Common myeloid progenitor, CD34-positive (primary cell): Measurements from ENCODE around the gene MORC4.
"Not testable (repeated sequence)": the region's sequence is repeated elsewhere in the genome, so short reads cannot be mapped to it uniquely, and the experiment has no call there.

ENCODE experiments used
- CTCF ChIA-PET: fragments of 350-600 bp; sonication (Branson Sonifier 250); formaldehyde crosslinking; loops from one replicate; lab custom pipeline; 2021; ENCODE audit warnings: antibody characterized with exemption; lab: Charles Lee
- POLR2A ChIA-PET: fragments of 350-600 bp; sonication (Branson Sonifier 250); formaldehyde crosslinking; loops from one replicate; lab custom pipeline; 2021; ENCODE audit warnings: antibody characterized with exemption; lab: Charles Lee
- DNase-seq, 3 donors: peaks; one replicate each; pipeline versions ENCODE4 v3.0.0 to v3.0.0-alpha.2; 2013
- H3K27ac ChIP-seq, 2 experiments: 1 replicate in 1 of 2; 2 replicates in 1 of 2; pipeline ENCODE4 v1.7.0; 2013; ENCODE audit warnings: inconsistent platforms in 2 of 2, low read length in 2 of 2, mild to moderate bottlenecking in 2 of 2, low read depth in 1 of 2, moderate library complexity in 1 of 2; ENCODE audit not compliant: severe bottlenecking in 2 of 2, insufficient read depth in 1 of 2, poor library complexity in 1 of 2
- H3K27me3 ChIP-seq, 5 experiments: replicated peaks in 2 of 5; 1 replicate in 3 of 5; 2 replicates in 2 of 5; pipeline versions ENCODE4 v1.6.1 to v1.7.0; 2013; ENCODE audit warnings: low read length in 4 of 5, mild to moderate bottlenecking in 2 of 5, moderate library complexity in 2 of 5, inconsistent platforms in 1 of 5; ENCODE audit not compliant: insufficient read depth in 5 of 5, control insufficient read depth in 4 of 5
- H3K36me3 ChIP-seq, 4 experiments: 1 replicate in 2 of 4; 2 replicates in 2 of 4; pipeline versions ENCODE4 v1.6.1 to v1.7.0; 2013; ENCODE audit warnings: low read length in 3 of 4, control low read depth in 1 of 4, mild to moderate bottlenecking in 1 of 4; ENCODE audit not compliant: control insufficient read depth in 4 of 4, insufficient read depth in 4 of 4
- H3K4me1 ChIP-seq, 4 experiments: 1 replicate in 3 of 4; 2 replicates in 1 of 4; pipeline versions ENCODE4 v1.6.1 to v1.7.1; 2013; ENCODE audit warnings: low read length in 3 of 4, mild to moderate bottlenecking in 3 of 4, control low read depth in 1 of 4, inconsistent platforms in 1 of 4, moderate library complexity in 1 of 4; ENCODE audit not compliant: control insufficient read depth in 4 of 4, insufficient read depth in 4 of 4; ENCODE audit errors: control extremely low read depth in 1 of 4
- H3K4me3 ChIP-seq, 7 experiments: 1 replicate in 4 of 7; 2 replicates in 3 of 7; pipeline versions ENCODE4 v1.5.1 to v1.7.0; 2013; ENCODE audit warnings: mild to moderate bottlenecking in 7 of 7, low read length in 6 of 7, moderate library complexity in 6 of 7, inconsistent platforms in 2 of 7, low read depth in 2 of 7, control low read depth in 1 of 7; ENCODE audit not compliant: insufficient read depth in 4 of 7, control insufficient read depth in 1 of 7; ENCODE audit errors: extremely low read depth in 1 of 7
- H3K9me3 ChIP-seq, 5 experiments: 1 replicate in 4 of 5; 2 replicates in 1 of 5; pipeline versions ENCODE4 v1.6.1 to v1.7.1; 2013; ENCODE audit warnings: low read length in 4 of 5, mild to moderate bottlenecking in 2 of 5, inconsistent platforms in 1 of 5, low read depth in 1 of 5, moderate library complexity in 1 of 5; ENCODE audit not compliant: control insufficient read depth in 4 of 5, insufficient read depth in 2 of 5; ENCODE audit errors: control extremely low read depth in 1 of 5
- WGBS: methylation state at CpG from one replicate; pipeline ENCODE4 v1.1.5; 2013; ENCODE audit not compliant: insufficient coverage; 5-methylcytosine and 5-hydroxymethylcytosine counted together

Gene MORC4

DNA sequence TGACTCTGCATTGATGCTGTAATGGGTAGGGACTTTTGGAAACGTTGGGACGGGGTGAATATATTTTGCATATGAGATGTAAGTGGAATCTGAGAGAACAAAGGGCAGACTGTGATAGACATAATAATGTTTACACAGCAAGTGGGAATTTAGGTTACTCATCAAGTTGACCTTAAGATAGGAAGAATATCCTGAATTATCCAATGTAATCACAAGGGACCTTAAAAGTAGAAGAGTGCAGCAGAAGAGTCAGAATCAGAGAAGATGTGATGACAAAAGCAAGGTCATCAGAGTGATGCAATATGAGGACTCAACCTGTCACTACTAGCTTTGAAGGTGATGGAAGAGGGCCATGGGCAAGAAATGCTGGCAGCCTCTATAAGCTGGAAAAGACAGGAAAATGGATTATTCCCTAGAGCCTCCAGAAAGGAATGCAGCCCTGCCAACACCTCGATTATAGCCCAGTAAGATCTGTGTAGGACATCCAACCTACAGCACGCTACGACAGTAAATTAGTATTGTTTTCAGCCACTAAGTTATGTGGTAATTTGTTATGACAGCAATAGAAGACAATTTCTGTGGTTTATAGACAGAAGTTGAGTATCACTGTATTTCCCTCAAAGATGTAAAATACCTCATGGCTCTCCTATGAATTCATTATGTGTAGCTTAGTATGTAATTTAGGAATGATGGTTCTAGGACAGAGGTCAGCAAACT is 26.4 kb downstream of the MORC4 start:
- CTCF ChIA-PET = no interaction called here

DNA sequence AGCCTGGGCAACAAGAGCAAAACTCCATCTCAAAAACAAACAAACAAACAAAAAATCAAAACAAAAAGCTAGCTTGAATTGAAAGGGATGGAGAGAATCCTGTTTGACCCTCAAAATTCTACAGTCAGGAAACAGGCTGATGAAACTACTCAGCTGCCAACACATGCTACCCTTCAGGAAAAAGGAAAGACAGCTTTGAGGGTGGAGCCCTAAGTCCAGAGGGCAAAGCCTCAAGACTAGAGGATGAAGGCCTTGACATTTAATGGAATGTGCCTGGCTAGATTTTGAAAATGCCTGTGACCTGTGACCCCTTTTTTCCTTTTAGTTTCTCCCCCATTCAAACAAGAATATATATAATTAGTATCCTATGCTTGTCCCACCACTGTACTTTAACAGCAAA is 27.1 kb downstream of the MORC4 start:
- Histone ChIP-seq H3K9me3 (peaks cover 0 to 3% (median 0%) of the 10 kb centered on the region in 5 experiments), H3K4me3 (no peak overlapping the region), H3K4me1 (no peaks in the 10 kb centered on the region), H3K36me3 (no peaks in the 10 kb centered on the region), H3K27ac (no peak overlapping the region), H3K27me3 (no peaks in the 10 kb centered on the region)
- DNase-seq = no peak
- ChIA-PET POLR2A (no interaction called here), CTCF (no interaction called here)

More for the DNA sequence above, 26.4 kb downstream of the MORC4 start:
- Histone ChIP-seq H3K27me3 (no peaks in the 10 kb centered on the region), H3K27ac (no peak overlapping the region), H3K9me3 (no peaks in the 10 kb centered on the region), H3K4me3 (no peak overlapping the region), H3K36me3 (no peaks in the 10 kb centered on the region), H3K4me1 (no peaks in the 10 kb centered on the region)
- 42% methylated on average over 3 of the region's 5 CpGs for WGBS
- no peak for DNase-seq
- POLR2A ChIA-PET = no interaction called here

DNA sequence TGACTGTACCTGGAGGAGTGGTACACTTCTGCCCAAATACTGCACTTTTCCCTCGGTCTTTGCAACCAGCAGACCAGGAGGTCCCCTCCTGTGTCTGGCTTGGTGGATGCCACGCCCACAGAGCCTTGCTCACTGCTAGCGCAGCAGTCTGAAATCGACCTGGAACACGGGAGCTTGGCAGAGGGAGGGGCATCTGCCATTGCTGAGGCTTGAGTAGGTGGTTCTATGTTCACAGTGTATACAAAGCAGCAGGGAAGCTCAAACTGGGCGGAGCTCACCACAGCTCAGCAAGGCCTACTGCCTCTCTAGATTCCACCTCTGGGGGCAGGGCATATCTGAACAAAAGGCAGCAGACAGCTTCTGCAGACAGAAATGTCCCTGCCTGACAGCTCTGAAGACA is 33.5 kb downstream of the MORC4 start:
- H3K4me1 ChIP-seq, DNase-seq, H3K27me3 ChIP-seq, CTCF ChIA-PET, POLR2A ChIA-PET, H3K27ac ChIP-seq, H3K4me3 ChIP-seq, H3K36me3 ChIP-seq, H3K9me3 ChIP-seq: not testable (repeated sequence)
- WGBS = 85% methylated on average over 5 of the region's 6 CpGs

DNA sequence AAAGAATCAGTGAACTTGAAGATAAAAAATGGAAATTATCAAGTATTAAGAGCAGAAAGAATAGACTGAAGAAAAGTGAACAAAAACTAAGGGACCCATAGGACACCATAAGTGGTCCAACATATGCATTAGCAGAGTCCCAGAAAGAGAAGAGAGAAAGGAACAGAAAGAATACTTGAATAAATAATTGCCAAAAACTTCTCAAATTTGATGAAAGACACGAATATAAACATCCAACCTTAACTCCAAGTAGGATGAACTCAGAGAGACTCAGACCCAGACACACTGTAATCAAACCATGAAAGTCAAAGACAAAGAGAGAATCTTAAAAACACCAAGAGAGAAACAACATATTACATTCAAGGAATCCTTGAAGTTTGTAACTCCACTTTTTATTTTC is 35.7 kb downstream of the MORC4 start:
- Histone ChIP-seq H3K27me3 (peaks cover 0 to 3% (median 0%) of the 10 kb centered on the region in 5 experiments), H3K36me3 (no peaks in the 10 kb centered on the region), H3K27ac (no peak overlapping the region), H3K9me3 (peaks cover 0 to 5% (median 2%) of the 10 kb centered on the region in 5 experiments), H3K4me1 (no peaks in the 10 kb centered on the region), H3K4me3 (no peak overlapping the region)
- no CpG with 5 or more reads among the region's 1 CpG for WGBS
- DNase-seq = no peak
- ChIA-PET CTCF (no interaction called here), POLR2A (no interaction called here)

DNA sequence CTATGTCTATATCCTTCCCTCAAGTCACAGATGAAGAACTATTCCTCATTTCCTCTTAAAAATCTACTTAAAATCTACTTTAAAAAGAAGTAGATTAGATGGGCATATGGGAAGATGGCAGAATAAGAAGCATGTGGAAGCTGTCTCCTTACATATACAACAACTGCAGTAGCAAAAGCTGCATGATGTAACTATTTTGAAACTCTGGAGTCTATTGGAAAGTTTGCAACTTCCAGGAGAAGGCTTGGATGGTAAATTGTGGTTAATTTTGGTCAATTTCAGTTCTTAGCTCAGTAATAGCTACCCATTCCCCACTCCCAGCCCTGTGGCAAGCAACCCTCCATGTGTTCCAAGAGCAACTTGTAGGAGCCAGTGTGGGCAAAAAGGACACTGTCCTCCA is 36.9 kb downstream of the MORC4 start:
- no peaks in the 10 kb centered on the region for H3K4me1 ChIP-seq
- H3K27ac ChIP-seq = no peak overlapping the region
- H3K36me3 ChIP-seq = no peaks in the 10 kb centered on the region
- POLR2A ChIA-PET = no interaction called here
- DNase-seq = no peak
- peaks cover 0 to 5% (median 0%) of the 10 kb centered on the region in 5 experiments for H3K9me3 ChIP-seq
- peaks cover 0 to 3% (median 0%) of the 10 kb centered on the region in 5 experiments for H3K27me3 ChIP-seq
- H3K4me3 ChIP-seq = no peak overlapping the region
- CTCF ChIA-PET = interaction anchor here (1.0 to 1.3 kb wide), 2 partner anchors 65 to 69 kb away, joined by 3 to 4 read pairs; no protein-coding TSS in a partner anchor

DNA sequence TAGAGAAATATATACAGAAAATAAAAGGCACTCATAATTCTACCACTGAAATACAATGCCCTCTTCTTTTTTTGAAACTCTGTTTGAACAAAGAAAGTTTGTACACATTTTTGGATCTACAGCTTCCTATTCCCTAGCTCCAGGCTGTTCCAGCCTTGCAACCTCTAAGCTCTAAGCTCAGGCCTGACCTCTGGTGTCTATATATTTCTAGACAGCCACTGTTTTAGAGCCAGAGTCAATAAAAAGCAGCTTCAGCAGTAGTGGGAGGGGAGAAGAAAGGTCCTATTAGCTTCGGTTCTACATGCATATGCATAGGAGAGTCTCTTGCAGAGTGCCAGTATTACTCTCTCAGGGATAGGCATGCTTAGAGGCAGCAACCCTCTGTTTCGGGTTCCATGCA is 40.1 kb downstream of the MORC4 start:
- H3K36me3 ChIP-seq = no peaks in the 10 kb centered on the region
- H3K9me3 ChIP-seq = peaks cover 0 to 5% (median 0%) of the 10 kb centered on the region in 5 experiments
- ChIA-PET CTCF (interaction anchor here (1.0 to 2.7 kb wide), 4 partner anchors 22 to 67 kb away, joined by 3 to 16 read pairs (median 10); no protein-coding TSS in a partner anchor), POLR2A (no interaction called here)
- no peak overlapping the region for H3K27ac ChIP-seq
- 82% methylated on average over 2 of the region's 2 CpGs for WGBS
- no peak overlapping the region for H3K4me3 ChIP-seq
- DNase-seq = peak in 2 of 3 donors; percentile 6 to 8
- peaks cover 0 to 12% (median 0%) of the 10 kb centered on the region in 5 experiments for H3K27me3 ChIP-seq
- no peaks in the 10 kb centered on the region for H3K4me1 ChIP-seq

DNA sequence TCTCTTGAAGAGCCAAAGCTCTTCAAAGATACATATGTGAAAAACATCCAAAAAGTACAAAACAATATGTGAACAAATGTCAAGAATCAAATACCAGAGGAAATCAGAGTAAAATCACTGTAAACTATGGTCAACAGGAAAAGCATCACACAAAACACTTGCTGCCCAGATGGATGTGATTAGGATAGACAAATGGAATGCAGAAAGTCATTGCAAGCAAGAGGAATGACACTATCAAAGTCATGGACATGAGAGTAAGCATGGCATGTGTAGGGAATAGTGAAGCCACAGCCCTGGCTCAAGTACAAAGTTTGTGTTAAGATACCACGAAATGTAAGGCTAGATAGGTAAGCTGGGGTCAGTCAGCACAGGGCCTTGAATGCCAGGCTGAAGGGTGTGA is 42.2 kb downstream of the MORC4 start:
- Histone ChIP-seq H3K4me1 (no peaks in the 10 kb centered on the region), H3K27me3 (peaks cover 0 to 10% (median 0%) of the 10 kb centered on the region in 5 experiments), H3K9me3 (no peaks in the 10 kb centered on the region), H3K36me3 (no peaks in the 10 kb centered on the region), H3K27ac (no peak overlapping the region), H3K4me3 (no peak overlapping the region)
- ChIA-PET POLR2A (no interaction called here), CTCF (interaction anchor here (0.8 to 1.8 kb wide), 3 partner anchors 7 to 66 kb away, joined by 3 to 8 read pairs (median 5); no protein-coding TSS in a partner anchor)
- DNase-seq = no peak
- 64% methylated on average over 1 of the region's 1 CpG for WGBS
